SK-N-SH (cell line): ENCODE measurements around the gene DOCK4. TPM values are rescaled to one million over a fixed set of nuclear protein-coding genes. Genes with fewer than 3 reads are reported as not detected.

ENCODE experiments used
- CTCF ChIA-PET: fragments of 300-600, 350-600 bp; formaldehyde crosslinking; extraction: SDS; loops from one replicate; lab custom pipeline; 2021; lab: Yijun Ruan, JAX
- POLR2A ChIA-PET: fragments of 350-600 bp; sonication (Branson Sonifier 250); formaldehyde crosslinking; extraction: SDS; loops from one replicate; lab custom pipeline; 2020; ENCODE audit warnings: antibody characterized with exemption, inconsistent platforms; lab: Yijun Ruan, JAX
- DNase-seq: peaks from one replicate; pipeline ENCODE4 v3.0.0; 2012
- H2AFZ ChIP-seq: fragments of 200-600 bp; sonication (generic); 2 replicates; pipeline ENCODE4 v1.8.1; 2016; ENCODE audit warnings: antibody characterized with exemption, mild to moderate bottlenecking, low read depth
- H3F3A ChIP-seq: fragments of 200-600 bp; sonication (generic); replicated peaks from 2 replicates; pipeline ENCODE3; 2016; ENCODE audit warnings: antibody characterized with exemption, mild to moderate bottlenecking; ENCODE audit not compliant: insufficient read depth
- H3K27ac ChIP-seq, 2 experiments: fragments of 200-500 bp in 1 of 2; fragments of 200-600 bp in 1 of 2; sonication (Bioruptor generic) in 1 of 2; sonication (generic), shearing (Covaris generic) in 1 of 2; 2 replicates each; pipeline versions ENCODE4 v1.5.1 to v1.6.1; 2014 to 2016; ENCODE audit warnings: low read depth in 2 of 2, inconsistent platforms in 1 of 2, low read length in 1 of 2, mild to moderate bottlenecking in 1 of 2, mixed read lengths in 1 of 2
- H3K27me3 ChIP-seq: fragments of 200-600 bp; sonication (generic), shearing (Covaris generic); 2 replicates; pipeline ENCODE4 v1.6.1; 2016; ENCODE audit warnings: mixed run types; ENCODE audit not compliant: insufficient read depth
- H3K36me3 ChIP-seq, 2 experiments: fragments of 200-500 bp in 1 of 2; fragments of 200-600 bp in 1 of 2; sonication (Bioruptor generic) in 1 of 2; sonication (generic) in 1 of 2; replicated peaks in 1 of 2; 2 replicates each; pipeline versions ENCODE3 to v1.5.1; 2014 to 2016; ENCODE audit warnings: low read length in 1 of 2, mild to moderate bottlenecking in 1 of 2; ENCODE audit not compliant: insufficient read depth in 2 of 2, control insufficient read depth in 1 of 2
- H3K4me1 ChIP-seq, 2 experiments: fragments of 200-500 bp in 1 of 2; fragments of 200-600 bp in 1 of 2; sonication (Bioruptor generic) in 1 of 2; sonication (generic), shearing (Covaris generic) in 1 of 2; 2 replicates each; pipeline versions ENCODE4 v1.5.1 to v1.6.1; 2014 to 2016; ENCODE audit warnings: low read depth in 1 of 2, low read length in 1 of 2, mixed run types in 1 of 2; ENCODE audit not compliant: insufficient read depth in 2 of 2, control insufficient read depth in 1 of 2
- H3K4me2 ChIP-seq: fragments of 200-600 bp; sonication (generic), shearing (Covaris generic); 2 replicates; pipeline ENCODE4 v1.6.1; 2017; ENCODE audit warnings: mixed run types
- H3K4me3 ChIP-seq, 2 experiments: fragments of 200-500 bp in 1 of 2; fragments of 200-600 bp in 1 of 2; sonication (Bioruptor generic) in 1 of 2; sonication (generic), shearing (Covaris generic) in 1 of 2; 2 replicates each; pipeline versions ENCODE4 v1.5.1 to v1.8.1; 2014 to 2016; ENCODE audit warnings: low read depth in 2 of 2, inconsistent platforms in 1 of 2, low read length in 1 of 2, mild to moderate bottlenecking in 1 of 2, mixed read lengths in 1 of 2, moderate library complexity in 1 of 2
- H3K79me2 ChIP-seq: fragments of 200-600 bp; sonication (generic); 2 replicates; pipeline ENCODE4 v1.8.1; 2017; ENCODE audit warnings: mild to moderate bottlenecking; ENCODE audit not compliant: insufficient read depth
- H3K9ac ChIP-seq: fragments of 200-600 bp; sonication (generic); 2 replicates; pipeline ENCODE4 v1.6.1; 2017; ENCODE audit warnings: mixed run types
- H3K9me2 ChIP-seq: fragments of 200-600 bp; sonication (generic); 2 replicates; pipeline ENCODE4 v1.6.1; 2017; ENCODE audit warnings: mixed run types
- H3K9me3 ChIP-seq: fragments of 200-600 bp; sonication (generic); 2 replicates; pipeline ENCODE4 v1.6.1; 2017; ENCODE audit warnings: mixed run types, mild to moderate bottlenecking, moderate library complexity
- H4K20me1 ChIP-seq: fragments of 200-600 bp; sonication (generic); 2 replicates; pipeline ENCODE4 v1.6.1; 2017; ENCODE audit warnings: mild to moderate bottlenecking, mixed run types; ENCODE audit not compliant: insufficient read depth
- EP300 ChIP-seq, 2 experiments: IDR thresholded peaks; 2 replicates each; pipeline versions ENCODE4 v1.4.0 to v1.6.1; 2012; ENCODE audit warnings: borderline replicate concordance in 1 of 2, low read depth in 1 of 2, low read length in 1 of 2
- FOXM1 ChIP-seq: IDR thresholded peaks from 2 replicates; pipeline ENCODE4 v1.4.0; 2012; ENCODE audit warnings: low read depth, mild to moderate bottlenecking
- GATA2 ChIP-seq: sonication (generic); formaldehyde crosslinking; IDR thresholded peaks from 2 replicates; pipeline ENCODE4 v1.5.0; 2020; ENCODE audit warnings: mild to moderate bottlenecking, missing genetic modification reagents
- IRF3 ChIP-seq: fragments of 150-350 bp; IDR thresholded peaks from 2 replicates; pipeline ENCODE4 v1.6.1; 2016; ENCODE audit warnings: mild to moderate bottlenecking, low read depth, low read length
- JUND ChIP-seq: IDR thresholded peaks from 2 replicates; pipeline ENCODE4 v1.4.0; 2012
- MXI1 ChIP-seq: IDR thresholded peaks from 2 replicates; pipeline ENCODE4 v1.6.1; 2012; ENCODE audit warnings: mild to moderate bottlenecking, low read depth, low read length, improper control_type of control experiment
- NFIC ChIP-seq: IDR thresholded peaks from 2 replicates; pipeline ENCODE4 v1.4.0; 2012; ENCODE audit warnings: borderline replicate concordance
- NRF1 ChIP-seq: IDR thresholded peaks from 2 replicates; pipeline ENCODE4 v1.6.1; 2012; ENCODE audit warnings: low read depth, mild to moderate bottlenecking, low read length
- RXRA ChIP-seq: IDR thresholded peaks from 2 replicates; pipeline ENCODE4 v1.4.0; 2012; ENCODE audit warnings: low read depth, mild to moderate bottlenecking, borderline replicate concordance
- SMC3 ChIP-seq: IDR thresholded peaks from 2 replicates; pipeline ENCODE4 v1.6.1; 2012; ENCODE audit warnings: low read depth, low read length, improper control_type of control experiment
- TAF1 ChIP-seq: IDR thresholded peaks from 2 replicates; pipeline ENCODE4 v1.6.1; 2012; ENCODE audit warnings: low read depth, mild to moderate bottlenecking, low read length, moderate library complexity, borderline replicate concordance
- TCF12 ChIP-seq: IDR thresholded peaks from 2 replicates; pipeline ENCODE4 v1.4.0; 2012
- TEAD4 ChIP-seq: IDR thresholded peaks from 2 replicates; pipeline ENCODE4 v1.4.0; 2012; ENCODE audit warnings: mild to moderate bottlenecking, borderline replicate concordance; ENCODE audit not compliant: insufficient read depth
- YY1 ChIP-seq: IDR thresholded peaks from 2 replicates; pipeline ENCODE4 v1.4.0; 2012; ENCODE audit warnings: low read depth, mild to moderate bottlenecking
- polyA plus RNA-seq, 3 experiments: library from polyadenylated mRNA; depleted of rRNA; stranded (reverse); fragments of >200 nt; gene quantifications; 2 replicates each; pipeline ENCODE4 v1.2.3, GENCODE V29; 2012

The DOCK4 gene
- polyA plus RNA-seq, 1 of the 3 experiments (the other 2 are of a cell fraction), result 8.5 TPM

- TF ChIP-seq TAF1, result peak; percentile 94
- no peak; the same call in 1 of the 2 replicates for TF ChIP-seq NFIC
- peak; percentile 29; the same call in 1 of the 2 replicates for TF ChIP-seq IRF3
- TF ChIP-seq FOXM1, result 0 out of 2 replicates have a peak, but pooled peaks have one; percentile 16
- no peak for TF ChIP-seq RXRA
- peak; percentile 70 for TF ChIP-seq NRF1
- no peak for TF ChIP-seq GATA2 (CRISPR knock-in tag)
- 0 out of 2 replicates have a peak, but pooled peaks have one; percentile 5 for TF ChIP-seq TCF12
- TF ChIP-seq YY1, result peak; percentile 94
- TF ChIP-seq SMC3, result peak; percentile 21; the same call in 1 of the 2 replicates
- TF ChIP-seq TEAD4, result no peak
- no peak; a peak in 1 of 4 replicates for TF ChIP-seq EP300 (IDR thresholded peaks at IDR 0.05; ENCODE audit: borderline replicate concordance in 1 of 2, low read depth in 1 of 2, low read length in 1 of 2)
- TF ChIP-seq JUND, result no peak
These were observed at the start of gene DOCK4, which contains the start of gene ZNF277 (continued) for GRCh38 chr7:112206238-112206990.

- H3K36me3 ChIP-seq, result no peaks in the 10 kb centered on the region
- H2AFZ ChIP-seq, result no peak overlapping the region
- H3K9me3 ChIP-seq, result no peaks in the 10 kb centered on the region
- DNase-seq, result peak; percentile 14
- ChIA-PET CTCF (interaction anchor here (1.3 to 1.4 kb wide), 2 partner anchors 9 to 492 kb away, joined by 5 read pairs; no protein-coding TSS in a partner anchor), POLR2A (no interaction called here)
- H3K9me2 ChIP-seq, result no peaks in the 10 kb centered on the region
- no peak overlapping the region for H3K4me3 ChIP-seq
- H3K79me2 ChIP-seq, result no peaks in the 10 kb centered on the region; the same call in 1 of the 2 replicates
- H3F3A ChIP-seq, result no peaks in the 10 kb centered on the region
- H3K9ac ChIP-seq, result no peak overlapping the region
- no peaks in the 10 kb centered on the region for H4K20me1 ChIP-seq
- TF ChIP-seq EP300 (IDR thresholded peaks at IDR 0.05; ENCODE audit: borderline replicate concordance in 1 of 2, low read depth in 1 of 2, low read length in 1 of 2) (peak in 1 of 2 experiments; percentile 43; a peak in 1 of 4 replicates), MXI1 (no peak; the same call in 1 of the 2 replicates), GATA2 (CRISPR knock-in tag) (peak; percentile 60)
- H3K4me2 ChIP-seq, result no peak overlapping the region
- no peaks in the 10 kb centered on the region for H3K27me3 ChIP-seq
- H3K4me1 ChIP-seq, result peaks cover 0 to 7% of the 10 kb centered on the region in 2 experiments; a peak in 2 of 4 replicates
- H3K27ac ChIP-seq, result no peak overlapping the region
These were observed 49.2 kb upstream of the DOCK4 start for GRCh38 chr7:112255388-112255720.
